GM23248 (cell line): ENCODE measurements around the gene CDC42EP3. TPM values are rescaled to one million over a fixed set of nuclear protein-coding genes. Genes with fewer than 3 reads are reported as not detected.
A peak's percentile ranks its signal among the peaks of the same experiment; 100 is the strongest.

Experiments
- DNase-seq: peaks from one replicate; pipeline ENCODE4 v3.0.0-alpha.2; 2015
- H2AFZ ChIP-seq: fragments of 200-600 bp; sonication (generic); 2 replicates; pipeline ENCODE4 v1.6.1; 2016; ENCODE audit warnings: antibody characterized with exemption
- H3F3A ChIP-seq: fragments of 200-600 bp; sonication (generic); 2 replicates; pipeline ENCODE4 v1.6.1; 2016; ENCODE audit warnings: mild to moderate bottlenecking, antibody characterized with exemption, mixed run types; ENCODE audit not compliant: insufficient read depth
- H3K27ac ChIP-seq: fragments of 200-600 bp; sonication (generic); 2 replicates; pipeline ENCODE4 v1.5.1; 2016; ENCODE audit warnings: mild to moderate bottlenecking
- H3K27me3 ChIP-seq: fragments of 200-600 bp; sonication (generic); replicated peaks from 2 replicates; pipeline ENCODE4 v1.6.1; 2016; ENCODE audit warnings: mild to moderate bottlenecking; ENCODE audit not compliant: insufficient read depth
- H3K36me3 ChIP-seq: fragments of 200-600 bp; sonication (generic); 2 replicates; pipeline ENCODE4 v1.6.1; 2016; ENCODE audit warnings: low read depth, mild to moderate bottlenecking
- H3K4me1 ChIP-seq: fragments of 200-600 bp; sonication (generic); 2 replicates; pipeline ENCODE4 v1.6.1; 2016; ENCODE audit warnings: mild to moderate bottlenecking; ENCODE audit not compliant: insufficient read depth
- H3K4me2 ChIP-seq: fragments of 200-600 bp; sonication (generic); one replicate; pipeline ENCODE4 v1.6.1; 2016; ENCODE audit warnings: mild to moderate bottlenecking; ENCODE audit not compliant: unreplicated experiment
- H3K4me3 ChIP-seq: fragments of 200-600 bp; sonication (generic); 2 replicates; pipeline ENCODE4 v1.5.1; 2016; ENCODE audit warnings: mild to moderate bottlenecking
- H3K79me2 ChIP-seq: fragments of 200-600 bp; sonication (generic); 2 replicates; pipeline ENCODE4 v1.6.1; 2016; ENCODE audit warnings: mild to moderate bottlenecking; ENCODE audit not compliant: insufficient read depth
- H3K9ac ChIP-seq: fragments of 200-600 bp; sonication (generic); 2 replicates; pipeline ENCODE4 v1.6.1; 2016; ENCODE audit warnings: mild to moderate bottlenecking
- H3K9me2 ChIP-seq: fragments of 200-600 bp; sonication (generic); 2 replicates; pipeline ENCODE4 v1.6.1; 2016; ENCODE audit warnings: mixed run types, mild to moderate bottlenecking, moderate library complexity; ENCODE audit not compliant: insufficient read depth
- H3K9me3 ChIP-seq: fragments of 200-600 bp; sonication (generic); one replicate; pipeline ENCODE4 v1.6.1; 2017; ENCODE audit warnings: low read depth
- H4K20me1 ChIP-seq: fragments of 200-600 bp; sonication (generic); 2 replicates; pipeline ENCODE4 v1.6.0; 2016; ENCODE audit not compliant: insufficient read depth
- EZH2 ChIP-seq: fragments of 200-600 bp; sonication (generic); IDR thresholded peaks from 2 replicates; pipeline ENCODE4 v1.6.1; 2018; ENCODE audit warnings: antibody characterized with exemption, mild to moderate bottlenecking; ENCODE audit not compliant: insufficient read depth, poor library complexity, severe bottlenecking
- EZH2phosphoT487 ChIP-seq: fragments of 200-600 bp; sonication (generic); IDR thresholded peaks from 2 replicates; pipeline ENCODE4 v1.6.1; 2018; ENCODE audit warnings: antibody characterized with exemption, moderate library complexity, mild to moderate bottlenecking, low read depth; ENCODE audit not compliant: insufficient read depth
- WGBS, 2 experiments: methylation state at CpG; one replicate each; pipeline ENCODE4 v1.1.6; 2015 to 2017; ENCODE audit warnings: low lambda C conversion rate in 2 of 2, low coverage in 1 of 2; ENCODE audit errors: missing lambda C conversion rate in 2 of 2; 5-methylcytosine and 5-hydroxymethylcytosine counted together
- in situ Hi-C: fragments of 300-500 bp; cut with MboI; formaldehyde crosslinking; loops from 2 replicates; pipeline ENCODE4 v1.15.0; 2020
- polyA plus RNA-seq: library from polyadenylated mRNA; unstranded; fragments of >200 nt; fragmentation: Nextera tagmentation; extraction: Ambion mirVana; gene quantifications from 2 replicates; pipeline ENCODE4 v1.2.1, GENCODE V29; 2016
- total RNA-seq: library from RNA; depleted of rRNA; stranded (reverse); fragments of >200 nt; shearing (Covaris generic); gene quantifications from 2 replicates; pipeline ENCODE4 v1.2.3, GENCODE V29; 2014

CDC42EP3 gene
- total and polyA plus RNA-seq, 2 experiments from 2014 or later, result 166 to 295 TPM

GRCh38 chr2:37659723-37660122 lies 11.7 kb downstream of the CDC42EP3 start:
- Histone ChIP-seq H3F3A (peaks cover 90% of the 10 kb centered on the region), H3K9ac (no peak overlapping the region), H3K36me3 (peaks cover 88% of the 10 kb centered on the region), H2AFZ (no peak overlapping the region), H3K27me3 (no peaks in the 10 kb centered on the region), H3K4me3 (peak overlapping the region; percentile 20; the same call in 1 of the 2 replicates), H3K27ac (no peak overlapping the region), H3K4me2 (peak overlapping the region; percentile 29), H3K9me3 (no peaks in the 10 kb centered on the region), H4K20me1 (peaks cover 52% of the 10 kb centered on the region), H3K9me2 (no peaks in the 10 kb centered on the region), H3K79me2 (peaks cover 99% of the 10 kb centered on the region), H3K4me1 (peaks cover 76% of the 10 kb centered on the region)
- TF ChIP-seq EZH2, result no peak
- TF ChIP-seq EZH2phosphoT487, result no peak
- WGBS, 2 experiments, result 73 to 74% methylated on average over 5 of the region's 5 CpGs
- peak; percentile 1 for DNase-seq
- in situ Hi-C loops, result no loop called here

- H3K4me3 ChIP-seq, result 0 out of 2 replicates have a peak overlapping the region, but pooled peaks have one; percentile 20
- no peak overlapping the region for H3K9ac ChIP-seq
Measured at GRCh38 chr2:37658682-37659081, 12.8 kb downstream of the CDC42EP3 start.

GRCh38 chr2:37657471-37657870 lies 14.0 kb downstream of the CDC42EP3 start:
- H3K4me3 ChIP-seq, result no peak overlapping the region
- H3K79me2 ChIP-seq, result peaks cover 99% of the 10 kb centered on the region
- H3K27ac ChIP-seq, result peak overlapping the region; percentile 14; the same call in 1 of the 2 replicates
- H3K9me2 ChIP-seq, result no peaks in the 10 kb centered on the region
- in situ Hi-C loops, result no loop called here
- H3K36me3 ChIP-seq, result peaks cover 89% of the 10 kb centered on the region
- peaks cover 45% of the 10 kb centered on the region for H4K20me1 ChIP-seq
- TF ChIP-seq EZH2phosphoT487 (no peak), EZH2 (no peak)
- peaks cover 94% of the 10 kb centered on the region for H3K4me1 ChIP-seq
- H3K9ac ChIP-seq, result no peak overlapping the region
- no peak overlapping the region for H3K4me2 ChIP-seq
- H2AFZ ChIP-seq, result no peak overlapping the region
- WGBS, 2 experiments, result 98% methylated on average over 4 of the region's 4 CpGs
- no peak for DNase-seq
- H3K9me3 ChIP-seq, result no peaks in the 10 kb centered on the region
- peaks cover 95% of the 10 kb centered on the region for H3F3A ChIP-seq
- H3K27me3 ChIP-seq, result no peaks in the 10 kb centered on the region

More at GRCh38 chr2:37658682-37659081, 12.8 kb downstream of the CDC42EP3 start:
- H3K27me3 ChIP-seq, result no peaks in the 10 kb centered on the region
- no peaks in the 10 kb centered on the region for H3K9me3 ChIP-seq
- peaks cover 99% of the 10 kb centered on the region for H3K79me2 ChIP-seq
- DNase-seq, result peak; percentile 0
- 99 to 100% methylated on average over 3 of the region's 3 CpGs for WGBS, 2 experiments
- H3K36me3 ChIP-seq, result peaks cover 88% of the 10 kb centered on the region
- no peak for TF ChIP-seq EZH2phosphoT487
- no peak for TF ChIP-seq EZH2
- in situ Hi-C loops, result no loop called here
- H3F3A ChIP-seq, result peaks cover 93% of the 10 kb centered on the region
- peak overlapping the region; percentile 29 for H3K4me2 ChIP-seq
- peaks cover 52% of the 10 kb centered on the region for H4K20me1 ChIP-seq
- H3K9me2 ChIP-seq, result no peaks in the 10 kb centered on the region
- H3K4me1 ChIP-seq, result peaks cover 86% of the 10 kb centered on the region
- no peak overlapping the region for H2AFZ ChIP-seq
- H3K27ac ChIP-seq, result no peak overlapping the region

- Histone ChIP-seq H3K4me3 (no peak overlapping the region), H3K27me3 (no peaks in the 10 kb centered on the region), H3F3A (peaks cover 92% of the 10 kb centered on the region), H2AFZ (no peak overlapping the region), H3K9me2 (no peaks in the 10 kb centered on the region), H3K9ac (no peak overlapping the region), H3K9me3 (no peaks in the 10 kb centered on the region), H3K4me1 (peaks cover 91% of the 10 kb centered on the region), H3K79me2 (peaks cover 99% of the 10 kb centered on the region), H3K36me3 (peaks cover 83% of the 10 kb centered on the region), H3K4me2 (no peak overlapping the region), H4K20me1 (peaks cover 45% of the 10 kb centered on the region), H3K27ac (peak overlapping the region; percentile 14; the same call in 1 of the 2 replicates)
- DNase-seq, result no peak
- 78 to 82% methylated on average over 11 of the region's 11 CpGs for WGBS, 2 experiments
- in situ Hi-C loops, result no loop called here
- no peak for TF ChIP-seq EZH2
- no peak for TF ChIP-seq EZH2phosphoT487
Measured at GRCh38 chr2:37656512-37657423, 14.7 kb downstream of the CDC42EP3 start.
